Measurements from ENCODE around the gene LAMA3.
A peak's percentile ranks its signal among the peaks of the same experiment; 100 is the strongest.

Gene LAMA3

DNA sequence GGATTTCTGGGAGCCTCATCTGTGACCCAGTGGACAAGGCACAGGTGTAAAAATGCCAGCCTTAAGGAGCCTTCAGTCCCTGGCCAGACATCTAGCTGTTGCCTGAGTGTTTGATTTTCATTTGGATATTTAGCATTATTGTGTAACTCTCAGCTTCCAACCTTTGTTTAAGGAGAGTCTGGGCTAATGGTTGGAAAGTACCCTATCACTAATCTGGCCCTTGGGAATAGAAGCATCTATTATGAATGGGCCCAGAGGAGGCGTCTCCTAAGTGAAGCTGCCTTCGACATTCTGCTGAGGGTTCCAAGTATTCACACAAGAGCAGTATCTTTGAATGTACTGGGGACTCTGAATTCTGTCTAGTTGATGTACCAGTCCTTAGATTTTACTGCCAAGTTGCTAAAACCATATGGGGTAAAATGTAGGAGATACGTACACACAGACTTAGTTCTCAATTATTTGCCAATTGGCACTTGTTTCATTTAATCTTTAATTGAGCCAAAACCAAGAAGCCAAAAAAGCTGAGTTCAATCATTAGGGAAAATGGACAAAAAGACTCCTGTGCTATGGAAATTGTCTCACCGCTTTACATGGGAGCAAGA, 19.3 kb upstream of the LAMA3 start:
- DNase-seq (ENCODE audit: low read depth) = no peak

DNA sequence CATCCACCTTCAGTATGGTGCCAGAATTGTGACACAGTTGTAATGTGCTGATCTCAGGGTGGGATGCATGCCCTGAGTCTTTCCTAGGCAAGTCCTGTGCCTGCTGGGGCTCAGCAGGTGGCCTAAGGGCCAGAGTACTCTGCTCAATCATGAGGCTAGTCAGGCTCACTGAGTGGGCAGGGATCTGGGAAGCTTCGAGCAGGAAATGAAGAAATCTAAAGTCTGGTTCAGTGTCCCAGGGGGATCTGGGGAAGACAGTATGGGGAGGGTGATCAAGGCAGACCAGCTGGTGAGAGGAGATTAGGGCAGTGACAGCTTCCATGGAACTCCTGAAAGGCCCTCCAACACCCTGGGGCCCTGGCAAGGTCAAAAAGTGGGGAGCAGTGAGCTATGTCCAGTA, 17.7 kb upstream of the LAMA3 start:
- DNase-seq (ENCODE audit: low read depth) = no peak

DNA sequence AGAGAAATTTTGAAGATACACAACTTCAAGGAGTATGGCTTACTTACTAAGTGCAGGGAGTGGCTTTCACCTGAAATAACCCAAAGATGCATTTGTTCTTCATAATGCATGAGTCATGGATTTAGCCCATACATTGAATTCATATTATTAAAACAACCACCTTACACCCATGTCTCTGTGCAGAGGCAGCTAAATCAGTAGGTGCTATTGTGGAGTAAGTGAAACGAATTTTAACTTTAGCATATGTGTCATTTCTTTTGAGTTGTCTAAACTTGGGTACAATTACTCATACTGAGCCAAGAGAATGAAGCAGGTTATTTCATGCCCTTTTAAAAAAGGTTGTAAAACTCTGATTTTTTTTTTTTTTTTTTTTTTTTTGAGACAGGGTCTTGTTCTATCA, 15.5 kb upstream of the LAMA3 start:
- no peak for DNase-seq (ENCODE audit: low read depth)

DNA sequence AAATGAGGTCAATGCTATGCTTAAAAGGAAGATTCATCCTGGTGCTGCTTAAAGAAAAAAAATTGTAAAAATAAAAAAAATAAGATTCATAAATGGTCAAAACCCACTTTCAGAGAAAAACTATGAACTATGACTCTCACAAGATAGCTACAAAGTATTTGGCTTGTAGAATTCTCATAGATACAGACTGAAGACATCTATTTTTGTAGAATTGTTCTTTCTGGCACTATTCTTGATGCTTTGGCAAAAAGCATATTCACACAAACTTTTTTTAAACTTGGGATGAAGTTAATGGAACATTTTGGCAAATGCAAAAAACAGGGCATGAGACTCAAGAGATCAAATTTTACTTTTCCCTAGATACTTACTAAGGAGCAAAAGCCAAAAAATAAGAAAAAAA, 14.0 kb upstream of the LAMA3 start:
- no peak for DNase-seq (ENCODE audit: low read depth)

DNA sequence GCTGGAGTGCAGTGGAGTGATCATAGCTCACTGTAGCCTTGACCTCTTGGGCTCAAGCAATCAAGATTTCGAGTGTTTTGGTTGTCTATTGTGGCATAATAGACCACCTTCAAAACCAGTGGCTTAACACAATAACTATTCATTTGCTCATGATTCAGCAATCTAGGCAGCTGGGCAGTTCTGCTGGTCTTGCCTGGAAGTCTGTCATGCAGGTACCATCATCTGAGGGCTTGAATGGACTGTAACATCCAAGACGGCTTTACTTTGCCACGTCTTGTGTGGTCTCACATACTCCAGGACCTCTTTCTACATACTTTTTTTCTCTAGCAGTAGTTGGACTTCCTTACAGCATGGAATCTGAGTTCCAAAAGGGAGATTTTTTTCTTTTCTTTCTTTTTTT, 13.4 kb upstream of the LAMA3 start:
- no peak for DNase-seq (ENCODE audit: low read depth)

DNA sequence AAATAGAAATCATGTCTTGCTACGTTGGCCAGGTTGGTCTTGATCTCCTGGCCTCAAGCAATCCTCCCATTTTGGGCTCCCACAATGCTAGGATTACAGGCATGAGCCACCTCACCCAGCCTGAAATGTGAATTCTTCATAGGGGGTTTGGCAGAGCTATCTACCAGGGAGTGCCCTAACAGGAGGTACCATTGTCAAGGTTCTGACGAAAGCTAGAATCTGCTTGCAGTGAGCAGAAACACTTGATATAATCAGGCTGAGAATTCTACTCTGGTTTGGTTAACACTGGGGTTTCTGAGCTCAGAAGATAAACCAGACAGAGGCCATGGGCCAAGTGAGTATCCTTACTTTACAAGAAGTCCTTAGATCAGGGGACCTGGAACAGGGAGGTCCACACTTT, 7.2 kb upstream of the LAMA3 start:
- DNase-seq (ENCODE audit: low read depth) = no peak

DNA sequence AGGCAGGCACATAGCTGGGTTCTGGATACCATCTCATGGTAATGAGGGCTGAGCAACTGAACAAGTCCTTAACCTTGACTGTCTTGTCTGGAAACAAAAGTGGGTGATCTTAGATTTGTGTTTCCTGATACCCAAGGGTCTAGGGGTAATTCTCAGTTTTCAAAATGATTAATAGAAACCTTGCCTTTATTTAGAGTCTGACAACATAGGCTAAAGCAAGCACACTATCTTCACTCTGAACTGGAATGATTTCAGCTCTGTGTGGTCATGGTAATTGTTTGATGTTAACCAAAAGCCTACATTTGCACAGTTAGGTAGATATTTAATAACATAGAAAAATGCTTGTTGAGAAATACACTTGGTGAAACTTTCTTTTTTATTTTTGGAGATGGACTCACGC, 6.8 kb upstream of the LAMA3 start:
- no peak for DNase-seq (ENCODE audit: low read depth)

DNA sequence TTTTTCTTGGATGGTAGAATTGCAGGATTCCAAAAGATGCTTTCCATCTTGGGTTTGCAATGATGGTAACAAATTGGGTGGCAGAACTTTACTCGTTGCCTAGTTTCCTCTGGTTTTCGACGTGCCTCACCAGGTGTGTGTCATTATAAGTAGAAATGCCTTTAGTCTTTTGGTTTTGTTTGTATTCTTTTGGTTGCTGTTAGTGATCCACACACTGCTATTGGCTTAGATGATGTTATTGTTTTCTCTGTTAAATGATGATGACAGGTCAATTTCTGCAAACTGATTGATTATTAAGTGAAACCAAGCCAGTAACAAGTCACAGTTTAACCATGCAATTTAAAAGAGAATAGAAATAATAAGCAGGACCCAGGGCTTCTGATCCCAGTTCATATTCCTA, 6.1 kb upstream of the LAMA3 start:
- DNase-seq (ENCODE audit: low read depth) = no peak

DNA sequence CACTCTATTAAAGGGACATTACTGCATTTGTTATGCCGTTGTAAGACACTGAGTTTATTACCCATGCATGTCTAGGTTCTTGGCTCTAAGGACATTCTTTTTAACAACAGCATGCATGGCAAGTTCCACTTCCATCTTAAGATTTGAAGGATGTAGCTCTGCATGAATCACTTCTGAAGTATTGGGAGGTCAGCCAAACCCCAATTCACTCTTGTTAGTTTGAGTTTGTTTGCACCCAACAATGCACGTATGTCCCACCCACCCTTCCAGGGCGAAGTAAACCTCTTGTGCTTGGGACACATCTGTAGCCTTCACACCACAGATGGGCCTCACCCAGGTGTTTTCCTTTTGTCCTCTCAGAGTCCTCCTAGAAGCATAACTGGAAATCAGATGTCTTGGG, 5.6 kb upstream of the LAMA3 start:
- DNase-seq (ENCODE audit: low read depth) = no peak

DNA sequence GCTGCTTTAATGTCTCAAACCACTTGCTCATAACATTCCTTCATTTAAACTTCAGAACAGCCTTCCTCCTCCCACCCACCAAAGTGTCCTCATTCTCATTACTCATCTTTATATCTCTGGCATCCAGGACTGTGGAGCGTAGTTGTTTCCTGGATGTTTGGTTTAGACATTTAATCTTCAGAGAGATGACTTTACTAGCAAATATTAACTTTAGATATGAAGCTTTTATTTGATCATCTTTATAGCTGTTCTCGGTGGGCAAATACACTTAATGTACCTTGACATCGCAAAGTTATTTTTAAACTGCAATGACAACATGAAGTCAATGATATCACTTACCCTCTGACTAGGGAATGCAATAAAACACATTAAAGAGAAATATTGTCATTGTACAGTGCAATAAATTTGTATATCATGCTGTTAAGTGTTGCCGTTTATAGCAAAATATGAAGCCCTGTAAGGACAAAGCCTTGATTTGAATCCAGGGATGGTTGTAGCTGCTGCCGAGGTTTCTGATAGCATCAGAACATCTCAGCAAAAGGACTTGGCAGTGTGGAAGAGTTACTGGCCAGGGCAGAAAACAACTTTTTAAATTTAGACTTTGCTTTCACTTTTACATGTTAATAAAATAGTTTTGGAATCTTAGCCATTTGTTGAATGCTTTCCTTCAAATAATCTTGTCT, 4.6 kb upstream of the LAMA3 start:
- peak; percentile 49 for DNase-seq (ENCODE audit: low read depth)

DNA sequence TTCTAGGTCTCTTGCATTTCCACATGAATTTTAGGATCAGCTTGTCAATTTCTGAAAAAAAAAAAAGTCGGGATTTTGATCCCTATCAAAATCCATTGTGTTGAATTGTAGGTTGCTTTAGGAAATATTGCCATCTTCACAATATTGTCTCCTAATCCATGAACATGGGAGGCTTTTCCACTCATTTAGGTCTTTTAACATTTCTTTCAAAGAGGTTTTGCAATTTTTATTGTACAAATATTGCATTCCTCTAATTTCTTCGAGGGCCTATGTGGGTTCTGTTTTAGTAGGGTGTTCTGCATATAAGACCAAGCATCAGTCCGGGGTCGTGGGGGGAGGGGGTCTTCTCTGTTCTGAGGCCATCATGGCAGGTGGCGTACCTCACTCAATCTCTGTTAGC, 725 bp upstream of the LAMA3 start:
- DNase-seq (ENCODE audit: low read depth) = no peak

DNA sequence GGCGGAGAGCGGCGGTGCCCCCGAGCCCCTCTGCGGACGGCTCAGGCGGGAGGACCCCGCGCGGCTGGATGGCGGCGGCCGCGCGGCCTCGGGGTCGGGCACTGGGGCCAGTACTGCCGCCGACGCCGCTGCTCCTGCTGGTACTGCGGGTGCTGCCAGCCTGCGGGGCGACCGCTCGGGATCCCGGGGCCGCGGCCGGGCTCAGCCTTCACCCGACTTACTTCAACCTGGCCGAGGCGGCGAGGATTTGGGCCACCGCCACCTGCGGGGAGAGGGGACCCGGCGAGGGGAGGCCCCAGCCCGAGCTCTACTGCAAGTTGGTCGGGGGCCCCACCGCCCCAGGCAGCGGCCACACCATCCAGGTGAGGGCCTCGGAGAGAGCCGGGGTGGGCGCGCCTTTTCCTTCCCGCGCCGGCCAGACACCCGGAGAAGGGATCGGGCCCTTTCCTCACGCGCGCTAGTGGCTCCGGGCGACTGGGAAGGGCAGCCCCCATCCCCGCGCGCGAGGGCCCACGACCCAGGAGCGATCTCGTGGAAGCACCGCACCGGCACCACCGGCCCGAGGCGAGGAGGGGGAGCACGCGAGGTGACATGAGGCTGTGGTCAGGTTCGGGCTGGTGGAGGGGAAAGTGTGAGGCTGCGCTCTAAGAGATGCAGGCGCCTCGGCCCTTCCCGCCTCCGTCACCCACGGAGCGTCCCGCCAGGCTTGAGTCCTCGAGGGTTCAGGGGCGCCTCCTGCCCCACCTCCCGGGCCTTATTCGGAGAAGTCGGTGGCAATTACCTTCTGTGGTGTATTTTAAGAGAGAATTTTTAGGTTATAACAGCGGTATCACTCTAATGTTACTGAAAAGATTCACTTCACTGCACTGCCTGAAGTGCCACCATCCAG, 607 bp downstream of the LAMA3 start:
- no peak for DNase-seq (ENCODE audit: low read depth)

DNA sequence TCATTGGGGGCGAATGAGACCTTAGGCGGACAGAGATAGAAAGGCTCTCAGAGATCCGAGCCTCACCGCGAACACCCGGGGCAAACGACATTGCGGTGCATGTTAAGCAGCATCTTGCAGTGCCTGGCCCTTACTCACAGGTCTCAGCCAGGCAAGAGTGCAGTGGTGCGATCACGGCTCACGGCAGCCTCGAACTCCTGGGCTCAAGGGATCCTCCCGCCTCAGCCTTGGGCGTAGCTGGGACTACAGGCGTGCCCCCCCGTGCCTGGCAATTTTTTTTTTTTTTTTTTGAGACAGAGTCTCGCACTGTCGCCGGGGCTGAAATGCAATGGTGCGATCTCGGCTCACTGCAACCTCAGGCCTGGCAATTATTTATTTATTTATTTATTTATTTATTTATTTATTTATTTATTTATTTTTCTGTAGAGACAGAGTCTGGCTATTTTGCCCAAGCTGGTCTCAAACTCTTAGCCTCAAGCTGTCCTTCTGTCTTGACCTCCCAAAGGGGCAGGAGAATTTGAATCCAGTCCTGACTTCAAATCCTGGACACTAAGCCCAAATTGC, 1.3 kb downstream of the LAMA3 start:
- no peak for DNase-seq (ENCODE audit: low read depth)

DNA sequence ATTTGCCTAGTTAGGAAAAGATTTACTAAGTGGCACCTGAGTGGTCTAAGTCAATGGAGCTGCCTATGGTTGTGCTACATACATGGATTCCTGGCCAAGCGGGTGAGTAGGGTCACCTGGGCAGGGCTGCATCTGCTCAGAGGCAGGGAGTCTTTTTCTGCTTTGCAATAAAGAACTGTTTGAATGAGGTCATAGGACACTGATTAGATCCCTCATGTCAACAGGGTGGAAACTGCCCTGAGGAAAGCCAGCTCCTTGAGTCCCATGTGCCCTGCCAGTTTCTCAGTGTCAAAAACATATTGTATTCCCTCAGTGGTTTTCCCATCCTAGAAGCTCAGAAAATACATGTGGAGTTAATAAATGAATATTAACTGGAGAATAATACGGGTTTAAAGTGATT, 4.6 kb downstream of the LAMA3 start:
- no peak for DNase-seq (ENCODE audit: low read depth)

DNA sequence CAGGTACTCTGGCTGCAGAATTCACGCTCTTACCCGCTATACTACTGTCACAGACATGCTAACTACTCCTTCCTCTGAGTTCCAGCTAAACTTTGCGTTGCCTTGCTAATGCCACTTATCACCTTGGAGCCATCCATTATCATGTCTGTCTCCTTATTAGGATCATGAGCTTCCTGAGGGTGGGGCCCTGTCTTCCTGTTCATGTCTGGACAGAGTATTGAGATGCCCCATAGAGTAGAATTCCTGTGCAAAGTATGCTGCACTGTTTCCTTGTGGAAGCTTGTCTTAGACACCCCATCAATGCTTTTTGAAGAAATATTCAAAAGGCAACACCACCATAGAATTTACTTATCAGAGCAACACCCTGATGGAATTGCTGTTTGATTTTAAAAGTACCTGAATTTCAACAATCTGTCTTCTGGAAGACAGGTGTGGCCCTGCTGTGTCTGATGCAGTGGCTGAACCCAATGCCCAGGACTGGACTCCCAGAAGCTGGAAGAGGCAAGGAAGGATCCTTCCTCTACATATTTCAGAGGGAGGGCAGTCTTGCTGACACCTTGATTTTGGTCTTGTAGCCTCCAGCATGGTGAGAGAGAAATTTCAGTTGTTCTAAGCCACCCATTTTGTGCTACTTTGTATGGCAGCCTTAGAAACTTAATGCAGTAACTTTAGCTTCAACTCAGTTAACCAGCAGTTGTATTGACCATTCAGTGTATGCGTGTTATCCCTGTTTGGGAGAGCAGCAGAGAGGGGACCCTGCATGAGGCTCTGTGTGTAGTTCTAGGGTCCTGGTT, 5.6 kb downstream of the LAMA3 start:
- no peak for DNase-seq (ENCODE audit: low read depth)

DNA sequence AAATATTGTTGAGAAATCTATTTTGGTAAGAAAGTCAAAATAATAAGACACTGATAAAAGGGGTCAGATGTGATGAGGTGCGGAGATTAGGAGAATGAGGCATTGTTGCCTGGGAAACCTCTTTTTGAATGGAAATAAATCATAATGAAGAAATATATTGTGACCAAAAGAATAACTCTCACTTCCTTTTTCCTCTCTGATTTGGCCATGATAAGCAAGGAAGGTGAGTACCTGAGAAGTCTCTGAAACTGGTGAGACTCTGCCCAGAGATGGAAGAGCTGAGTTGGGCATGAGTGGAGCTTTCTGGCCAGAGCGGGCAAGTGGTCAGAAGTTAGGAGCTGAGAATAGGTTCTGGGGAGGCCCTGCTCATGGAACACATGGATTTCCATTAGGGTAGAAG, 11.8 kb downstream of the LAMA3 start:
- no peak for DNase-seq (ENCODE audit: low read depth)

DNA sequence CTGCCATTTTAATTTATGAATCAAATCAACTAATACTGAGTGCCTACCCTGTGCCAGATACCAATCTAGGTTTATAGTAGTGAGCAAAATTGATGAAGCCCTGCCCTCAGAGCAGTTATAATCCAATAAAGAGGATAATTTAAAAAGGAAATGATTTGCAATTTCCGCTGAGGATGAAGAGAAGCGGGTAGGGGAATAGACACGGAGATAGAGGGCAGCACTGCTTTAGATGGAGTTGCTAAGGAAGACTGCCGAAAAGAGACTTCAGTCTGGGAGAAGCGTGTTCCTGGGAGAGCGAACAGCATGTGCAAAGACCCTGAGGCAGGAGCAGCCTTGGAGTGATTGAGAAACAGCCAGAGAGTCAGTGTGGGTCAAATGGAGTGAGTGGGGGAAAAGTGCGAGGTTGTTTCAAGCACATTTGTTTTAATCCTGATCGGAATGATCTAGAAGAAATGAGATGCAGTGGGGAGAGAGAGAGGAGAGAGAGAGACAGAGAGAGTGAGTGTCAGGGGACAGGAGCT, 12.4 kb downstream of the LAMA3 start:
- no peak for DNase-seq (ENCODE audit: low read depth)

DNA sequence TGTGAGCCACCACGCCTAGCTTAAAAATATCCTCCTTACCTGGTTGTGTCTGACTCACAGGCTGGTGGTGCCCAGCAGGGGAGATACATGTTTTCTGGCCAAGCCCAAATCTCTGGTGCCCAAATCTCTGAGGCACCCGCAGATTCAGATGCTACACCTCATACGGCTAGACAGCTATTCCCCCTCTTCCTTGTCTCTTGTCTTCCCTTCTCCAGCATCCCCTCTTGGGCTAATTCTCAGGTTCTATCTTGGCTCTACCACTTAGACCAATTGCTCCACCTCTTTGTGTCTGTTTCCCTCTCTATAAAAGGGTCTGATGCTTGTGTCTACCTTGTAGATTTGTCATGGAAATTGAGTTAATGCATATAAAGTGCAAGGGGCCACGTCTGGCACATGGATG, 13.4 kb downstream of the LAMA3 start:
- DNase-seq (ENCODE audit: low read depth) = no peak

DNA sequence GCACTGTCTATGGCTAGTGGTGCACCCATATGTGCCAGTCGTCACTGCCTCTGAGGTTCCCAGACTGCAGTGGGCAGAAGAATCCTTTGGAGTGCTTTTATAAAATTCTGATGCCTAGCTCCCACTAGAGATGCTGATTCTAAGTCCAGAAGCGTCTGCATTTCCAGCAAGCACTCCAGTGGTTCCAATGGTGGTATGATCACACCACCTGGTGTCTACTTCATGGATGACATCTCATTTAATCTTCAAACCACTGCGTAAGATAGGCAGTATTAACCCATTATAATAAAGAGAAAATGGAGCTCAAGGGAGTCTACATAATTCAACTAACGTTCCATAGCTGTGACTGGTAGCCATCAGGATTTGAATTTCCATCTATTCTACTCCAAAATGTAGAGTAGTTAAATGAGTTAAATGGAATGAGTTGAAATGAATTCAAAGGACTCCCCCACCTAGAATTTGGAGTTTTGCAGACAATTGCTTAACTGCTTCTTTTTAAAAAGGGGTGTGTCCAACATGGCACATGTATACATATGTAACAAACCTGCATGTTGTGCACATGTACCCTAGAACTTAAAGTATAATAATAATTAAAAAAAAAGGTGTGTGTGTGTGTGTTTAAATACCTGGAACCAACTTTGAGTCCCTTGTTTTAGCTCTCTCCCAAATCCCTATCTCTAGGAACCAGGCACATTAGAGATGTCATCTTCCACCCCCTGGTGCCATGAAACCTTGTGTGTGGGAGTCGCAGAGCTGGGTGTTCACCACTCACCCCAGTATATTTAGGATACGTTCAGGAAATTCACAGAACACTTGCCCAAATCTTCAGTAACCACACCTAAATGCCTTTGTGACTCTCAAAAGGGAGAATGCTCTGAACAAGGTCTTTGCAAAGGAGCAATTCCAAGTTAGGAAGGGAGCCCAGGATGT, 14.1 kb downstream of the LAMA3 start:
- no peak for DNase-seq (ENCODE audit: low read depth)

DNA sequence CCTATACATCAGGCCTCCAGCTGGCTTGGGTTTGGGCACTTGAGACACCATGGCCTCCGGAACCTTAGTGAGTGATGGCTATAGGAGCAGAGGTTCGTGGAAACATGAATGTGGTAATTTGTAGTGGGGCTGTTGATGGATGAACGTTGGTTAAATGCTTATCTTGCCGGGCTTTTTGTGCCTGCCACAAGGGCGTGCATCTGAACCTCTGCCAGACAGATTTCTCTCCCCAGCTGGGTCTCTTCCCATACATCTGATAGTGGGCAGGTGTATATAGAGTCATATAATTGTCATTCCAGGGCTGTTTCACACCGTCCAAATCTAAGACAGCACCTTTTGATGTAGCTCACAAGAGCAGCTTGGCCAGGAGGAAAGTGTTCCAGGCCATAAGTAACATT, 14.7 kb downstream of the LAMA3 start:
- DNase-seq (ENCODE audit: low read depth) = no peak

DNA sequence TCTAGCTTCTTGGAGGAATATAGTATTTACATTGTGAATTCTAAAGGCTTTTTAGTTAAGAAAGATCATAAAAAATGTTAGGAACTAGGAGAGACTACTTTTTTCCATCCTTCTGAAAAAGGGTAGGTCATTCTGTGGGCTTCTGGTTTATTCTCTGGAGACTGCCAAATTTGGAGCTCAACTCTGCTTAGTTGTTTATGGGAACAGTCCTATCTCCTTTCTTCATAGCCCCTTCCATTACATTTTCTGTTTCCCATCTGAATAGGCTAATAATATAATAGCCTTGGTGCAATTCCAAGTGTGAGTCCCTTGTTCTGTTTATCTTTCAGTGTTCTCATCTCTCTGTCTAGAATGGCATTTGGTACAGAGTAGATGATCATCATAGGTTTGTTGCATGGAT, 15.6 kb downstream of the LAMA3 start:
- no peak for DNase-seq (ENCODE audit: low read depth)
